Panc1 (cell line): ENCODE results near the gene SEMA3B. TPM values are rescaled to one million over a fixed set of nuclear protein-coding genes. Genes with fewer than 3 reads are reported as not detected.
"Not testable (repeated sequence)": the region's sequence is repeated elsewhere in the genome, so short reads cannot be mapped to it uniquely, and the experiment has no call there.

Source experiments
- ATAC-seq: fragments of 200-7000 bp; cut with Tn5 transposase; 2 replicates; pipeline ENCODE4 v1.9.1; 2020; ENCODE audit warnings: mild to moderate bottlenecking, moderate library complexity
- BruUV-seq: library from RNA; stranded (reverse); fragments of 400-500 nt; replicated peaks from 2 replicates; lab custom pipeline; 2021; lab: Mats Ljungman, UMichigan
- CTCF ChIA-PET: fragments of 300-600 bp; sonication (Branson Sonifier 250); formaldehyde crosslinking; loops from one replicate; lab custom pipeline; 2022; ENCODE audit warnings: antibody characterized with exemption; lab: Charles Lee
- POLR2A ChIA-PET: fragments of 300-600 bp; sonication (Branson Sonifier 250); formaldehyde crosslinking; loops from one replicate; lab custom pipeline; 2022; ENCODE audit warnings: antibody characterized with exemption; lab: Charles Lee
- DNase-seq: peaks from one replicate; pipeline ENCODE4 v3.0.0-alpha.2; 2010; ENCODE audit warnings: low read depth, low spot score
- H3K27ac ChIP-seq: 2 replicates; pipeline ENCODE4 v1.5.1; 2011; ENCODE audit warnings: mild to moderate bottlenecking, low read length, inconsistent platforms
- H3K27me3 ChIP-seq: fragments of 200-500 bp; sonication (Bioruptor generic); 2 replicates; pipeline ENCODE4 v1.6.0; 2014; ENCODE audit warnings: low read length, inconsistent platforms; ENCODE audit not compliant: control insufficient read depth, insufficient read depth
- H3K36me3 ChIP-seq: fragments of 200-500 bp; sonication (Bioruptor generic); 2 replicates; pipeline ENCODE4 v1.5.1; 2014; ENCODE audit warnings: inconsistent platforms, mild to moderate bottlenecking, low read length, moderate library complexity; ENCODE audit not compliant: control insufficient read depth, insufficient read depth
- H3K4me1 ChIP-seq: 2 replicates; pipeline ENCODE4 v1.5.1; 2011; ENCODE audit warnings: inconsistent platforms, mild to moderate bottlenecking, low read length, moderate library complexity; ENCODE audit not compliant: control insufficient read depth, insufficient read depth
- H3K4me3 ChIP-seq, 2 experiments: 2 replicates each; pipeline ENCODE4 v1.5.1; 2011 to 2012; ENCODE audit warnings: low read depth in 2 of 2, low read length in 2 of 2, mild to moderate bottlenecking in 2 of 2, inconsistent platforms in 1 of 2, moderate library complexity in 1 of 2
- H3K9me3 ChIP-seq: fragments of 200-500 bp; sonication (Bioruptor generic); 2 replicates; pipeline ENCODE4 v1.5.1; 2014; ENCODE audit warnings: low read depth, mild to moderate bottlenecking, inconsistent platforms, low read length, moderate library complexity; ENCODE audit not compliant: control insufficient read depth, insufficient read depth
- POLR2AphosphoS5 ChIP-seq: IDR thresholded peaks from 2 replicates; pipeline ENCODE4 v1.6.1; 2012; ENCODE audit warnings: mild to moderate bottlenecking, low read depth, low read length, moderate library complexity
- REST ChIP-seq, 2 experiments: IDR thresholded peaks; 2 replicates each; pipeline ENCODE4 v1.6.1; 2011 to 2012; ENCODE audit warnings: low read depth in 2 of 2, control low read depth in 1 of 2, low read length in 1 of 2, mild to moderate bottlenecking in 1 of 2, moderate library complexity in 1 of 2; ENCODE audit not compliant: insufficient read depth in 1 of 2
- SIN3A ChIP-seq: IDR thresholded peaks from 2 replicates; pipeline ENCODE4 v1.6.1; 2012; ENCODE audit warnings: low read depth, mild to moderate bottlenecking, low read length, moderate library complexity, borderline replicate concordance; ENCODE audit not compliant: insufficient read depth
- TCF7L2 ChIP-seq: IDR thresholded peaks from 2 replicates; pipeline ENCODE4 v1.6.1; 2011; ENCODE audit warnings: mild to moderate bottlenecking, low read depth, low read length, inconsistent platforms
- in situ Hi-C: cut with HindIII; loops from 2 replicates; pipeline ENCODE4 v1.10.0; 2016; ENCODE audit warnings: low sequenced_read_pairs, low pct_unique_long_range_greater_than_20kb
- intact Hi-C: fragments of 100-400 bp; cut with micrococcal nuclease; formaldehyde crosslinking; loops from one replicate; pipeline ENCODE4 v1.10.0; 2022; ENCODE audit not compliant: unreplicated experiment
- total RNA-seq: library from RNA; stranded (reverse); gene quantifications from one replicate; pipeline ENCODE4 v1.2.1, GENCODE V29; 2021; ENCODE audit not compliant: unreplicated experiment
- TF ChIP-seq, protein P1 (sequence below): fragments of 450-650 bp; IDR thresholded peaks from 2 replicates; pipeline ENCODE4 v1.5.1; 2017; ENCODE audit warnings: mild to moderate bottlenecking

SEMA3B gene
- total RNA-seq, 1 experiment from 2014 or later: 1.4 TPM

DNA sequence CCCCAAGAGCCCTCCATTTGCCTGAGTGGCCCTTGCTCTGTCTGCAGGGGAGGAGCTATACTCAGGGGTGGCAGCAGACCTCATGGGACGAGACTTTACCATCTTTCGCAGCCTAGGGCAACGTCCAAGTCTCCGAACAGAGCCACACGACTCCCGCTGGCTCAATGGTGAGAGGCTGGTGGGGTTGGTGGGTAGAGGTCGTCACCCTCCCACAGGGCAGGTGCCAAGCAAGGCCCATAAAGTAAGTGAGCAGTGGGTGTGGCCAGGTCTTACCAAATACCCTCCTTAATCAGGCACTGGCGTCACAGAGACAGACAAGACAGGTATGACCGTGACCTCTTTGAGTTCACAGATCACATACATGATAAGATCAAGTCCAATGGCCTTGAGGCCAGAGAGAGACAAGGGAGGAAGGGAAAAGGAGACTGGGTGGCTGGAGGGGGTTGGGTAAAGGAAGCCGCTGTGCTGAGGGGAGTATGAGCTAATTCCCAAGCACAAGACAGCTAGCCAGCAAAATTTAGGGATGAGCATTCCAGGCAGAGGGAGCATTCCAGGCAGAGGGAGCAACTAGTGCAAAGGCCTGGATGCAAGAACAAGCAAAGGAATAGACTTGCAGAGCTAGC is 2.5 kb downstream of the SEMA3B start:
- in situ Hi-C loops (no loop called here), intact Hi-C loops (no loop called here)
- no peaks in the 10 kb centered on the region for H3K36me3 ChIP-seq
- no TSS peak for BruUV-seq
- H3K4me1 ChIP-seq: peaks cover 8% of the 10 kb centered on the region
- ChIA-PET POLR2A (no interaction called here), CTCF (interaction anchor here (1.0 to 1.1 kb wide), 2 partner anchors 11 to 148 kb away, joined by 3 read pairs; no protein-coding TSS in a partner anchor)
- H3K27me3 ChIP-seq: no peaks in the 10 kb centered on the region
- TF ChIP-seq SIN3A (no peak), POLR2AphosphoS5 (no peak), TCF7L2 (no peak), REST (IDR thresholded peaks at IDR 0.05; ENCODE audit: insufficient read depth in 1 of 2, low read depth in 2 of 2, low read length in 1 of 2) (no peak)
- TF ChIP-seq, protein P1, sequence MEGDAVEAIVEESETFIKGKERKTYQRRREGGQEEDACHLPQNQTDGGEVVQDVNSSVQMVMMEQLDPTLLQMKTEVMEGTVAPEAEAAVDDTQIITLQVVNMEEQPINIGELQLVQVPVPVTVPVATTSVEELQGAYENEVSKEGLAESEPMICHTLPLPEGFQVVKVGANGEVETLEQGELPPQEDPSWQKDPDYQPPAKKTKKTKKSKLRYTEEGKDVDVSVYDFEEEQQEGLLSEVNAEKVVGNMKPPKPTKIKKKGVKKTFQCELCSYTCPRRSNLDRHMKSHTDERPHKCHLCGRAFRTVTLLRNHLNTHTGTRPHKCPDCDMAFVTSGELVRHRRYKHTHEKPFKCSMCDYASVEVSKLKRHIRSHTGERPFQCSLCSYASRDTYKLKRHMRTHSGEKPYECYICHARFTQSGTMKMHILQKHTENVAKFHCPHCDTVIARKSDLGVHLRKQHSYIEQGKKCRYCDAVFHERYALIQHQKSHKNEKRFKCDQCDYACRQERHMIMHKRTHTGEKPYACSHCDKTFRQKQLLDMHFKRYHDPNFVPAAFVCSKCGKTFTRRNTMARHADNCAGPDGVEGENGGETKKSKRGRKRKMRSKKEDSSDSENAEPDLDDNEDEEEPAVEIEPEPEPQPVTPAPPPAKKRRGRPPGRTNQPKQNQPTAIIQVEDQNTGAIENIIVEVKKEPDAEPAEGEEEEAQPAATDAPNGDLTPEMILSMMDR: no peak
- ATAC-seq (no peak), DNase-seq (no peak)
- H3K9me3 ChIP-seq: no peaks in the 10 kb centered on the region
- H3K4me3 ChIP-seq: no peak overlapping the region
- H3K27ac ChIP-seq: no peak overlapping the region

- POLR2A ChIA-PET, DNase-seq, H3K27me3 ChIP-seq, H3K27ac ChIP-seq, in situ Hi-C loops, H3K9me3 ChIP-seq, H3K4me1 ChIP-seq, BruUV-seq, ATAC-seq, H3K4me3 ChIP-seq, H3K36me3 ChIP-seq: not testable (repeated sequence)
- CTCF ChIA-PET: interaction anchor here (0.7 to 1.0 kb wide), 2 partner anchors 48 to 149 kb away, joined by 3 to 8 read pairs; no protein-coding TSS in a partner anchor
- intact Hi-C loops: loop anchor here (2.0 kb wide), 1 partner anchor 46 kb away; no protein-coding TSS in a partner anchor
These were observed 3.6 kb downstream of the SEMA3B start for GRCh38 chr3:50272538-50272910.
